Fibroblast of lung (primary cell): ENCODE results near the gene HMCN2.

ENCODE experiments used
- CTCF ChIP-seq, 2 donors: IDR thresholded peaks in 1 of 2; conservative IDR thresholded peaks in 1 of 2; 1 replicate in 1 of 2; 2 replicates in 1 of 2; pipeline ENCODE4 v1.5.1; 2011 to 2012; ENCODE audit warnings: low read length in 2 of 2, control low read depth in 1 of 2, inconsistent platforms in 1 of 2, low read depth in 1 of 2, mild to moderate bottlenecking in 1 of 2
- EZH2 ChIP-seq: IDR thresholded peaks from 2 replicates; pipeline ENCODE4 v1.5.1; 2012; ENCODE audit warnings: low read length, control low read depth, mild to moderate bottlenecking; ENCODE audit errors: missing control alignments

- TF ChIP-seq CTCF (conservative IDR thresholded peaks at IDR 0.05 in 1 of 2, IDR thresholded peaks at IDR 0.05 in 1 of 2; ENCODE audit: low read depth in 1 of 2, low read length in 2 of 2), result no peak
- no peak for TF ChIP-seq EZH2
Measured at GRCh38 chr9:130394320-130394719, 128.8 kb downstream of the HMCN2 start.
